WI38 (cell line): ENCODE results near the gene ZNF341.
A peak's percentile ranks its signal among the peaks of the same experiment; 100 is the strongest.

Experiments
- H3K4me3 ChIP-seq: 2 replicates; pipeline ENCODE4 v1.5.1; 2011; ENCODE audit warnings: low read depth, mild to moderate bottlenecking, control low read depth, low read length
- CTCF ChIP-seq: IDR thresholded peaks from 2 replicates; pipeline ENCODE4 v1.5.1; 2012; ENCODE audit warnings: low read depth, mild to moderate bottlenecking, control low read depth, low read length

The ZNF341 gene

GRCh38 chr20:33725607-33726264, 6.1 kb upstream of the ZNF341 start:
- TF ChIP-seq CTCF: no peak
- no peak overlapping the region for H3K4me3 ChIP-seq

DNA sequence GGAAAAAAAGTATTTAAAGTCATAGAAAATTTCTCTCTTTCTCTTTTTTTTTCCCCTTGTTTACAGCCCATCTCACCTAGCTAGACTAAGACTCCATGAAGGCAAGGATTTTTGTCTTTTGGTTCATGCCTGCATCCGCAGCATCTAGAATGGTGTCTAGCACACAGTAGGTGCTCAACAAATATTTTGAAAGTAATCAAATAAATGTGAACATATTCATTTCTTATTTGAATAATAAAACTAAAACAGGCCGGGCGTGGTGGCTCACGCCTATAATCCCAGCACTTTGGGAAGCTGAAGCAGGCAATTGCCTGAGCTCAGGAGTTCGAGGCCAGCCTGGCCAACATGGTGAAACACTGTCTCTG, 4.7 kb upstream of the ZNF341 start:
- no peak for TF ChIP-seq CTCF
- no peak overlapping the region for H3K4me3 ChIP-seq

- H3K4me3 ChIP-seq: no peak overlapping the region
- TF ChIP-seq CTCF: no peak
Measured at GRCh38 chr20:33727806-33728205, 4.0 kb upstream of the ZNF341 start.

GRCh38 chr20:33728463-33728862, 3.3 kb upstream of the ZNF341 start:
- no peak for TF ChIP-seq CTCF
- H3K4me3 ChIP-seq: no peak overlapping the region

- TF ChIP-seq CTCF: no peak
Measured at GRCh38 chr20:33729101-33729500, 2.7 kb upstream of the ZNF341 start.

DNA sequence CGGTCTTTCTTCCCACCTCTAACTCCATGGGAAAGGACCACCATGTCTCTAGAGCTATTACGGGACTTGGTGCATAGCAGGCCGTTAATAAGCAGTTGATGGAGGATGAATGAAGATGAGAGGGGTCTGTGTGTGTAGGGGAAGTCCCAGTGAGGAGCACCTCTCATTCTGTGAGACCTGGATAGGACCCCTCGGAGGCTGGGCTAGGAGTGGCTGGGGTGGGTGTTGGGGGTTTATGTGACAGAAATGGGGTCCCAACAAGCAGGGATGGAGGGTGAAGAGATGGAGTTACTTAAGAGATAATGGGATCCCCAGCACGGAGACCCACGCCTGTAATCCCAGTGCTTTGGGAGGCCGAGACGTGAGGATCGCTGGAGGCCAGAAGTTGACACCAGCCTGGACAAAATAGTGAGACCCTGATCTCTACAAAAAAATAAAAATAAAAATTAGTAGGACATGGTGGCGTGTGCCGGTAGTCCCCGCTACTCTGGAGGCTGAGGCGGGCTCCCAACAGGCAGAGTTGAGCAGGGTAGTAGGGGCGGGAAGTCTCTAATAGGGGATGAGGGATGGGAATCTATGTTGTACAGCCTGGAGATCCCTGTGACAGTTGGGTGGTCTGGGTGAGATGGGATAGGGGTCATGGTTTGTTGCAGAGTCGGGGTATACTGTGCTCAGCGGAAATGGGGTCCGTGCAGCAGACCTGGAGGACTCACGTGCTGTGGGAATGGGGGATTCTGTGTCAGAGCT, 677 bp upstream of the ZNF341 start:
- peak overlapping the region; percentile 51 for H3K4me3 ChIP-seq
- no peak for TF ChIP-seq CTCF

More at GRCh38 chr20:33729101-33729500, 2.7 kb upstream of the ZNF341 start:
- H3K4me3 ChIP-seq: no peak overlapping the region
